GM19238 (cell line): ENCODE results near the gene LRFN3.
A peak's percentile ranks its signal among the peaks of the same experiment; 100 is the strongest.
"Not testable (repeated sequence)": the region's sequence is repeated elsewhere in the genome, so short reads cannot be mapped to it uniquely, and the experiment has no call there.

Experiments used
- DNase-seq: peaks from one replicate; pipeline ENCODE4 v3.0.0; 2011; ENCODE audit warnings: low spot score; ENCODE audit not compliant: insufficient read length

The LRFN3 gene

GRCh38 chr19:35905178-35905727 is 30.9 kb upstream of the LRFN3 start:
- DNase-seq = no peak

- DNase-seq = no peak
Measured at GRCh38 chr19:35907377-35907745, 28.8 kb upstream of the LRFN3 start.

GRCh38 chr19:35908010-35908441 is 28.1 kb upstream of the LRFN3 start, which contains the start of gene TYROBP:
TSS of gene TYROBP (minus strand) at chr19:35908295. CDS start at chr19:35908228, 67 bp downstream.
- DNase-seq = no peak

GRCh38 chr19:35908973-35909683 is 27.0 kb upstream of the LRFN3 start:
- DNase-seq = peak; percentile 70

GRCh38 chr19:35909684-35910035 is 26.5 kb upstream of the LRFN3 start:
- DNase-seq = no peak

GRCh38 chr19:35910355-35910754 is 25.8 kb upstream of the LRFN3 start:
- DNase-seq = not testable (repeated sequence)

GRCh38 chr19:35911173-35911572 is 25.0 kb upstream of the LRFN3 start:
- DNase-seq = no peak

GRCh38 chr19:35911790-35912189 is 24.4 kb upstream of the LRFN3 start:
- no peak for DNase-seq

- DNase-seq = no peak
Measured at GRCh38 chr19:35913589-35913988, 22.6 kb upstream of the LRFN3 start.

GRCh38 chr19:35915443-35915842 is 20.7 kb upstream of the LRFN3 start:
- no peak for DNase-seq

GRCh38 chr19:35919306-35919705 is 16.9 kb upstream of the LRFN3 start:
- DNase-seq = no peak

GRCh38 chr19:35921012-35921411 is 15.2 kb upstream of the LRFN3 start:
- no peak for DNase-seq

- no peak for DNase-seq
Measured at GRCh38 chr19:35925501-35925900, 10.7 kb upstream of the LRFN3 start.

GRCh38 chr19:35928507-35928906 is 7.7 kb upstream of the LRFN3 start:
- no peak for DNase-seq

GRCh38 chr19:35929876-35930275 is 6.3 kb upstream of the LRFN3 start:
- DNase-seq = no peak

- DNase-seq = peak; percentile 99
Measured at GRCh38 chr19:35931161-35931873, 4.9 kb upstream of the LRFN3 start.

- no peak for DNase-seq
Measured at GRCh38 chr19:35931874-35932202, 4.3 kb upstream of the LRFN3 start.

- DNase-seq = no peak
Measured at GRCh38 chr19:35932291-35932936, 3.8 kb upstream of the LRFN3 start.

- no peak for DNase-seq
Measured at GRCh38 chr19:35936738-35937268, 629 bp downstream of the LRFN3 start.

GRCh38 chr19:35937345-35938281 is 1.4 kb downstream of the LRFN3 start:
- no peak for DNase-seq
